ENCODE measurements around the gene RRAGC.

GRCh38 chr1:38875811-38876210 lies 16.2 kb upstream of the RRAGC start:
- TF ChIP-seq CTCF (IDR thresholded peaks at IDR 0.05) (no peak), POLR2AphosphoS5 (IDR thresholded peaks at IDR 0.05) (no peak), POLR2A (IDR thresholded peaks at IDR 0.05) (no peak)
